ENCODE measurements around the gene LCN10.
"Not testable (repeated sequence)": the region's sequence is repeated elsewhere in the genome, so short reads cannot be mapped to it uniquely, and the experiment has no call there.

The LCN10 gene

DNA sequence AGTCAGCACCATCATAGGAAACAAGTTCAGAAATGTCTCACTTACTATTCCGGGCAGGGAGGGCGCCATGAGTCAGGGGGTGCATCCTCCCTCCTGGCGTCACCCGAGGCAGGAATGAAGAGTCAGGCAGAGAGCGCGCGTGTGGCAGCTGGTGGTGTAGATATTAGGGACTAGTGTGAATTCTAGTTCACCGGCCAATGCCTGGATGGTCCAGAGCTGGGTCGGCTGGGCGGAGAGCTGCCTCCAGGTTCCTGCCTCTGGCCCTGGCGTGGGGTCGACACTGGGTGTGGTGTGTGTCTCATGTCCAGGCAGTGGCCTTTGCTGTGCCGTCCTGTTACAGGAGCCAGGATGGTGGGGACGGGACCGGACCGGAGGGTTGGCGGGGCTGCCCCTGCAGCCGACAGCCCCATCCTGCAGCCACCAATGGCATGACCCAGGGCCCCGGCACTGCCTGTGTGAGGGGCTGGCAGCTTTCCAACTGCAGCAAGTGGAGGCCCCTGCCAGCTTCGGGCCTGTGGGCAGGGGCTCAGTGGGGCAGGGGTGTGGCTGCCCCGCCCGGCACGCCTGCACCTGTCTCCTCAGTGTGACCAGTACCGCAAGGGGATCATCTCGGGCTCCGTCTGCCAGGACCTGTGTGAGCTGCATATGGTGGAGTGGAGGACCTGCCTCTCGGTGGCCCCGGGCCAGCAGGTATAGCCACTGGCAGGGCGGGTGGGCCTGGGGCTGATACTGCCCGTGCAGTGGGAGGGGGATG lies 21.2 kb downstream of the LCN10 start:
- no peak overlapping the region for H3K4me3 ChIP-seq (ENCODE audit: low read depth, low read length)

DNA sequence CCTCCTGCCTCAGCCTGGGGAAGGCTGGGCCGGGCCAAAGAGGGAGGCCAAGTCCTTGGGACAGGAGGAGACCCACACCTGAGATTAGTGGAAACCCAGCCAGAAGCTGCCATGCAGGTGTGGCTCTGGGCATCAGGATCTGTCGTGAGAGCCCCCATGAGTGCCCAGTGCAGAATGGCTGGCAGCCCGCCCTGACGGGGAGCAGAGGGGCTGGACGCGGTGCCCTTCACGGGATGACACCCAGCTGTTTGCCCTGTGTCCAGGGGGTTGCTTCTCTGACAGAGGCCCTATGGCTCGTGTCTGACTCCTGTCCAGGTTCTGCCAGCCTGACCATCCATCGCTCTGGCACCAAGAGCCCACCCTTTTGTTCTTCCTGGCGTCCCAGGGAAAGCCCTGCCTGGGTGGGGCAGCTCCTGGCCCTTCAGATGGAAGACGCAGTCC lies 21.8 kb downstream of the LCN10 start:
- H3K4me3 ChIP-seq (ENCODE audit: low read depth, low read length), result no peak overlapping the region

DNA sequence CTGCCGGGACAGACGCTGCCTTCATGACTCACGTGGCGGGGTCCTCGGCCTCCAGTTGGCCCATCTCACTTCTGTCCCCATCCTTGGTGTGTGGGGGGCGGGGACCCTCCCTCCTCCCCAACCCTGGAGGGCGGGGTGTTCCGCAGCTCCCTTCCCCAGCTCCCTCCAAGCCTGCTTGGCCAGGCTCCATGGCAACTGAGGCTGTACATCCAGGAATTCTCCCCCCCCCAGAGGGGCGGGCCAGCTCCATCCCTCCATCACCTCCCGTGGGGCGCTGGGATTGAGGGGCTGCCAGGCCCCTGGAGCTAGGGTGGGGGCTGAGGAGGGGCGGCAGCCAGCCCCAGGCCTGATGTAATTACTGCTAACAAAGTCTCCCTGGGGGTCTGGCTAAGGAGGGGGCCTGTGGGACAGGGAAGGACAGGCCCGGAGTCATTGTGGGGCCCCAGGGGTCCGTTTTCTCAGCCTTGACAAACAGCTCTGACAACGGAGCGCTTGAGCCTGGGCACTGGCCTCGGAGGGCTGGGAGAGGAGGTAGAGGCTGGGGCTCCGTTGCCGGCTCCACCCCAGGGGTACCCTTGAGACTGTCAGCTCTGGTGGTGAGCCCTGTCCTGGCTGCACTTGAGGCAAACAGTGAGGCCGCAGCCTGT lies 22.4 kb downstream of the LCN10 start:
- H3K4me3 ChIP-seq (ENCODE audit: low read depth, low read length), result no peak overlapping the region

DNA sequence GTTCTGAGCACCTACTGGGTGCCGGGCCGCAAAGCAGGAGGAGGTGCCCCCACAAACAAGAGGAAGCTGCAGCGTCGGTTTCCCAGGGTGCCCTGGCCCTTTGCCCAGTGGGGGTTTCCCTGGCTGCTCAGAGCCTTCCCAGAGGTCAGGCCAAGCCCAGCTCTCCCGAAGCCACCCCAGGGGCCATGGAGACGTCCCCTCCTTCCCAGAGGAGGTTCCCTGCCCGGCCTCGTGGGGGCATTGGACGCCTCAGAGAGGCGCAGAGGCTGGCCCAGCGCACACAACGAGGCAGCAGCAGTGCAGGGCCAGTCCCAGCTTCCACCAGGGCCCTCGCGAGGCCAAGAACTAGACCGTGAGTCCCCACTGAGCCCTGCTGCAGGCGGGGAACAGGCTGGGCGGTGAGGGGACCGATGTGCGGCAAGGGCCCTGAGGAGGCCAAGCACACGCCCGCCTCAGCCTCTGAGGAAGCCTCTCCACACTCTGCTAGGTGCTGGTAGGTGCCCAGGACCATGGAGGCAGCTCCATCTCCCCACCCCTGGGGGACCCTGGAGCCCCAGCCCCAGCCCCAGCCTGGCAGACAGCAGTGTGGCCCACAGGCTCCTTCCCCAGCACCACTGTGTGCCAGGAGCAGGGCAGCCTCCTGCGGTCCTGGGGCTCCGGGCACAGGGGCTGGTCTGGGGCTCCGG lies 23.4 kb downstream of the LCN10 start:
- no peak overlapping the region for H3K4me3 ChIP-seq (ENCODE audit: low read depth, low read length)

DNA sequence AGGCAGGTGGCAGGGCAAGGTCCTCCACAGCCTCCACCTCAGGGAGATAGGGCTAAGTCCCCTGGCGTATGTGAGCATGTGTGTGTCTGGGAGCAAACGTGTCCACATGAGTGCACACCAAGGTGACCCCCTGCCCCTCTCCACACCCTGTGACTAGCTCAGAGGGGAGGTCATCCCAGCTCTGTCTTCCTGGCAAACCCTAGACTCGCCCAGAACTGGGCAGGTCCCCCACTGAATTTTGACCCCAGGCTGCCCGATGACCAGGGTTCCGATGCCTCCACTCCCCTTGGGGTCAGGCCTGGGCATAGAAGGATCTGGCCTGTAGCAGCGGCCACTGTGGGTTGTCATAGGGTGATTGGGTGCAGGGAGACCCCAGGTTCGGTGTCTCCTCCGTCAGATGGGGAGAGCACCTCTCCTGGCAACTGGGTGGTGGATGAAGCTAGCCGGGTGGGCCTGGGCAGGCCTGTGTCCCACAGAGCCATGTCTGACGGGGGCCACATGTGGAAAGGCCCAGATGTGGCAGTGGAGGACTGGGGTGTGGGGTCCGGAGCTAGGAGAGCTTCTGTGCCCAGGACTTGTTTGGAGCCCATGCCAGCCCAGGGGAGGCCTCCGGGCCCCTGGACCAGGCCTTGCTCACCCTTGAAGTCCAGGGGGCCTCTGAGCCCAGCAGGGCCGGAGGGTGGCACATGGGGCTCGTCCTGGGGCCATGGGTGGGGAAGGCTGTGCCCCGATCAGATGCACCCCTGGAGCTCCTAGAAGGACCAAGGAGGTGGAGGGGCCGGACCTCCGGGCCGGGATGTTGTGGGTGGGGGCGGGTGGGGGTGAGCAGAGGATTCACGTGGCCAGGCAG lies 24.2 kb downstream of the LCN10 start:
- H3K4me3 ChIP-seq (ENCODE audit: low read depth, low read length), result no peak overlapping the region

DNA sequence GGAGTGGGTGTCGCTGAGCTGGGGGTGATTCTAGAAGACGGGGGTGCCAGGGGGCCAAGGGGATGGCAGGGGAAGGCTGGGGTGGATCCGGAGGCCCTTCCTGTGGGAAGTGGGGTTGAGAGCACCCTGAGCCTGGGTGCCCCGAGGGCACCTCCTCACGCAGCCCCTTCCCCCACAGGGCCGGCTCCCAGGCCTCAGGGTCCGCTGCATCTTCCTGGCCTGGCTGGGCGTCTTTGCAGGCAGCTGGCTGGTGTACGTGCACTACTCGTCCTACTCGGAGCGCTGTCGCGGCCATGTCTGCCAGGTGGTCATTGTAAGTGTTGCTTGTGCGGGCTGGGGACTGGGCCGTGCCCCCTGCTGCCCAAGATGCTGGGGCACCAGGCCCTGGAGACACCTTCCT lies 25.3 kb downstream of the LCN10 start:
- no peak overlapping the region for H3K4me3 ChIP-seq (ENCODE audit: low read depth, low read length)

DNA sequence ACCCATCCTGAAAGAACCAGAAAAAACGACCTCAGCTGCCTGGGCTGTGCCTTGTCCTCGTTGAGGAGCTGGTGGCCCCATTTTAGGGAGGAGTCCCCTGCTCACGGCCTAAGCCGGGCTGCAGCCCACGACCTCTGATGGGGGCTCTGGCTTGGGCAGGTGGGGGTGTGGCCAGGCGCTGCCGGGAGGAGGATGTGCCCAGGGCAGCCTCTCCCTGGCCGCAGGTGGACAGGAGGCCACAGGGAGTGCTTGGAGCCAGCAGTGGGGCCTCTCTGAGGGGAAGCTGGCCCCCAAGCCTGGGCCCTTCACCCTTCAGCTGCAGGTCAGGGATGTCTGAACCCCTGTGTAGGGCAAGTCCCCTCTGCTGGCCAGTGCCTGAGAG lies 27.9 kb downstream of the LCN10 start:
- no peak overlapping the region for H3K4me3 ChIP-seq (ENCODE audit: low read depth, low read length)

DNA sequence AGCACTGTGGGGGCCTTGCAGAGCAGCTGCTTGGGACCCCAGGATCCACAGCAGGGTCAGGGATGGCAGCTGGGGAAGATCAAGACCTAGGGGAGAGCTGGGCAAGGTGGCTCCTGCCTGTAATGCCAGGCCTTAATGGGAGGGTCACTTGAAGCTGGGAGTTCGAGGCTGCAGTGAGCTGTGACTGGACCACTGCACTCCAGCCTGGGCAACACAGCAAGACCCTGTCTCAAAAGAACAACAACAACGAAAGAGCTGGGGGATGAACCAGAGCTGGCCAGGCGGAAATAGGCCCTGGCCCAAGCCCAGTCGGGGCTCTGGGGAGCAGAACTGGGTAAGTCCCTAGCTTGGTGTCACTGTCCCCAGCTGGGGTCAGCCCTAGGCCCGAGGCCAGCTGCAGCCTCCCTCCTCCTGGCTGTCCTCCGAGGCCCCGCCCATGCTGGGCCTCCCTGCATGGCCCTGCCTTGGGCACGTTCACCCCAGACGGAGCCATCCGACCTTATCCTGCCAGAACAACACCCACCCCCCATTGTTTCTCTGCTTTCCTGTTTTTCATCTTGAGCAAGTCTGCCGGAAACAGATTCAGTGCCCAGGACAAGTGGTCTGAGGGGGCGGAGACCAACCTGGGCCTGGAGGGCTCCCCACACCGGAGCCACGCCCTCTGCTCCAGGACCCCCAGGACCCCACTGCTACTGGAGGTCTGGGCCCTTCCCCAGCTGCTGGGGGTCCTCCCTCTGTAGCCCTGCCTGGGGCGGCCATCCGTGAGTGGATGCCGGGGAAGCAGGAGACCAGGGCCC lies 28.4 kb downstream of the LCN10 start:
- H3K4me3 ChIP-seq (ENCODE audit: low read depth, low read length), result no peak overlapping the region

DNA sequence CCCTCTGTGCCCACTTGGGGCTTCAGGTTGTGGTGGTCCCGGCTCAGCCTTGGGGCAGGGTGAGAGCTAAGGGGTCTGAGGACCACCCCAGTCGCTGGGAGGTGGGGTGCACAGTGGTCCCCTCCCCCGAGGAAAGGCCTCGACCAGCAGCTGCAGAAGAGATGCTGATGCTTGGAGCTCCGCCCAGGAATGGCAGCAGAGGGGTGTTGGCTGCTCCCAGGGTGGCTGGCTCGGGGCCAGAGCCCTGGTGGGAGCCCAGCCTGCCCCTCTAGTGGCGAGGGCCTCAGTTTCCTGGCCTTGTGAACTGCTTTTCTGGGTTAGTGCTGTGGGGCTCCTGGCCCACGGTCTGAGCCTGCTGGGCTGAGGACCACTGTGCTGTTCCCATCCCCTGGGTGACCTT lies 29.2 kb downstream of the LCN10 start:
- H3K4me3 ChIP-seq (ENCODE audit: low read depth, low read length), result no peak overlapping the region

DNA sequence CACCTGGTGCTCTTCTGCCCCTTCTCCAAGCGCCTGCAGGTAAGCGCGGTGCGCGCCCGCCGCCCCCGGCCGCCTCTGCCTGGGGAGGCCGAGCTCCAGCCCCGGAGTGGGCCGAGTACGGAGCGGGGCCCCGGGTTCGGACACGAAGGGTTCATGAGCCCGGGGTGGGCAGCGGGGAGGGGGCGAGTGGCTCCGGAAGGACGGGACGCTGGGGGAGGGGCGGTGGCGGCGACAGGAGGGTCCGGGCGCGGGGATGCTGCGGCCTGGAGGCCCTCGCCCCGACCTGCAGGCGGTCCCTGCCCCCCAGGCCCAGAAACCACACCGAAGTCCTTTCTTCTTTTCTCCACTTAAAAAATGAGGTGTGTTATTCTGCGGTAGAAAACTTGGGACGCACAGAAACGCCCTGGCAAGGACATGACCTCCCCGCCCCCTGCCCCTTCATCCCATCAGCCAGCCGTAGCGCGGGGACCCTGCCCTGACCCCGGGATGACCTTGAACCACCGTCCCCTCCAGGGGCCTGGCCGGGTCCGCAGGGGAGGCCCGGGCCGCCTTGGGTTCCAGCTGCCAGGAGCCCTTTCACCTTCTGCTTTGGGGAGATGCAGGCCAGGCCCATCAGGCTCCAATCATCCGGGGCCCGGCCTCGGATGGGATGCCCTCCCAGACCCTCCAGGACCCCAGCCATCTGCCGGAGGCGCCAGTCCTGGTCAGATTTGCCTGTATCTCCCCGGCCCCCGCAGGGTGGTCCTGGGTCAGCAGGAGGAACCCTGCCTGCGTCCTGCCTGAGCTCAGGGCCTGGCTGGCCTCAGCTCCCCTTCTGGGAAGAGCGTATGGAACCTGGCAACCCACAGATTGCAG lies 29.8 kb downstream of the LCN10 start:
- peak overlapping the region; percentile 57 for H3K4me3 ChIP-seq (ENCODE audit: low read depth, low read length)

DNA sequence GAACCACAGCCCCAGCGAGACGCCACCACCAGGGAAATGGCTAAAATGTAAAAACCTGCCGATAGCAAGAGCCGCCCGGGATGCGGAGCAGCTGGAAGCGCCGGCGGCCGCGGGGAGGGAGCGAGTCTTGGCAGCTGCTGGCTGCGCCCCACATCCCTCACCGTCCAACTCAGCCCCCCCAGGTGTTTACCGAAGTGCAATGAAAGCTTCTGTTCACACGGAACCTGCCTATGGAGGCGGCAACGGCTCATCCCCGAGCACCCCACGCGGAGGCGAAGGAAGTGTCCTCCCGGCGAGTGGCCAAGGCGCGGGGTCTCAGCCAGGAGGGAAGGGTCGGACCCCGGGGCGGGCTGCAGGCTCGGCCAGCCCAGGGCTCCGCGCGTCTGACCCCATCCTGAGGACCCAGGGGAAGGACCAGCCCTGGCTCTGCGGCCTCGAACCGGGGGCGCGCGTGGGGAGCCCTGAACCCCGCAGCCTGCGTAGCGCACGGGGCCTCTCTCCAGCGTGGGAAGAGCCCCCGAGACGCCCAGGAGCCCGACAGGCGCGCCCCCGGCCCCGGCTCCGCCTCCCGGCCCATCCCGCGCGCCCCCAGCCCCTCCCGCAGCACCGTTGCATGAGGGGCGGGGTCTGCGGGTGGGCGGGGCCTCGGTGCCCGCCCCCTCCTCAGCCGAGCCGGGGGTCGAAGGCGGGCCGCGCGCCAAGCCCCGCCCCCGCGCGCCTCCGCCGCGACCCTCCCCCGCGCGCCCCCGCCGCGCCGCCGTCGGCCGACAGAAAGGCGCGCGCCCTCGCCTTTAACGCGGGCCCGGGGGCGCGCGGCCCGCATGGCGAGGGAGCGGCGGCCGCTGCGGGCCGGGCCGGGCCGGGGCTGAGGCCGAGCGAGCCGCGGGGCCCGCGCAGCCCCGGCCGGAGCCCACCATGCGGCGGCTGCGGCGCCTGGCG lies 30.7 kb downstream of the LCN10 start, which contains the start of gene DIPK1B:
DIPK1B (plus strand) TSS at position 822 of the 939 bp plus-strand sequence; CDS start at position 916, 94 bp downstream.
- peak within 1 kb of the TSS; percentile 63 for H3K4me3 ChIP-seq (ENCODE audit: low read depth, low read length)

DNA sequence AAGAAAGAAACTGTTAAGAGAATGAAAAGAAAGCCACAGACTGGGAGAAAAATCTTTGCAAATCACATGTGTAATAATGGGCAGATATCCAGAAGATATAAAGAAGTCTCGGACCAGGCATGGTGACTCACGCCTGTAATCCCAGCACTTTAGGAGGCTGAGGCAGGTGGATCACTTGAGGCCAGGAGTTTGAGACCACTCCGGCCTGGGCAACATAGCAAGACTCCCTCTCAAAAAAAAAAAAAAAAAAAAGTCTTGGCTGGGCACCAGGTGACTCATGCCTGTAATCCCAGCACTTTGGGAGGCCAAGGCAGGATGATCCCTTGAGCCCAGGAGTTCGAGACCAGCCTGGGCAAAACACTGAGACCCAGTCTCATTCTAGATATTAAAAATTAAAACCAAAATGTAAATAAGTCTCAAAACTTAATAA lies 31.5 kb downstream of the LCN10 start:
- not testable (repeated sequence) for H3K4me3 ChIP-seq (ENCODE audit: low read depth, low read length)

DNA sequence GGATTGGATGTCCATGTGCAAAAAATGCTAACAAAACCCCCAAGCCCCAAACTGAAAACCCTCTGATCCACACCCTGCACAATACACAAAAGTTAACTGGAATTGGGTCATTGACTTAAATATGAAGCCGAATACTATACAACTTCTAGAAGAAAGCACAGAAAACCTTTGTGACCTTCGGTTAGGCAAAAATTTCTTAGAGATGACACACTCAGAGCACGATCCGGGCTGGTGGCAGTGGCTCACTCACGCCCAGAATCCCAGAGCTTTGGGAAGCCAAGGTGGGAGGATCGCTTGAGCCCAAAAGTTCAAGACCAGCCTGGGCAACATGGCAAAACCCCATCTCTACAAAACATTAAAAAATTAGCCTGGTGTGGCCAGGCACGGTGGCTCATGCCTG lies 32.2 kb downstream of the LCN10 start:
- no peak overlapping the region for H3K4me3 ChIP-seq (ENCODE audit: low read depth, low read length)

DNA sequence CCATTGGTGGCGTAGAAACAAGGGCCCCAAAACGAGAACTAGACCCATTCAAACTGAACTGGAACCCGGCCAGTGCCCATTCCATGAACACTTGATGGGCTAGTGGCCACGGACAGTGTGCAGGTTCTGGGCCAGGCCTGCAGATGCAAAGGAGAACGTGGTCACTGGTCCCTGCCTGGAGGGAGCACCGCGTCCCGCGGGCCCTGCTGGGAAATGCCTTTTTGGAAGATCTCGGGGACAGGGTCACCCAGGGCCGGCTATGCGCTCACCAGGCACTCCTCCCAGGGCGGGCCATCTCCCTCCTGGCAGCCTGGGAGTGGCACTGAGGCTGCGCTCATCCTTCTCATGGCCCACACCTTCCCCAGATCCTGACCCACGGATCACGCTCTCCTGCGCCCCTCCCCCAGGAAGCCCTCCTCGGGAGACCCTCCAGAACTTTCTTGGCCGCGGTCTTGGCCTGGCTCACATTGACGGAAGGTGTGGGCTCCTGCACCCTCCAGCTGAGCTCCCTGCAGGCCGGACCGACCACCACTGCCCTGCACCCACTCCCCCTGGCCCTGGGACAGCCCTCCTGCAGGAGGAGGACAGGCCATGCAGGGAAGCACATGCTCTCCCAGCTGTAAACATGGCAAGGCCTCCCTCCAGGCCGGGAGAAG lies 33.2 kb downstream of the LCN10 start:
- no peak overlapping the region for H3K4me3 ChIP-seq (ENCODE audit: low read depth, low read length)

DNA sequence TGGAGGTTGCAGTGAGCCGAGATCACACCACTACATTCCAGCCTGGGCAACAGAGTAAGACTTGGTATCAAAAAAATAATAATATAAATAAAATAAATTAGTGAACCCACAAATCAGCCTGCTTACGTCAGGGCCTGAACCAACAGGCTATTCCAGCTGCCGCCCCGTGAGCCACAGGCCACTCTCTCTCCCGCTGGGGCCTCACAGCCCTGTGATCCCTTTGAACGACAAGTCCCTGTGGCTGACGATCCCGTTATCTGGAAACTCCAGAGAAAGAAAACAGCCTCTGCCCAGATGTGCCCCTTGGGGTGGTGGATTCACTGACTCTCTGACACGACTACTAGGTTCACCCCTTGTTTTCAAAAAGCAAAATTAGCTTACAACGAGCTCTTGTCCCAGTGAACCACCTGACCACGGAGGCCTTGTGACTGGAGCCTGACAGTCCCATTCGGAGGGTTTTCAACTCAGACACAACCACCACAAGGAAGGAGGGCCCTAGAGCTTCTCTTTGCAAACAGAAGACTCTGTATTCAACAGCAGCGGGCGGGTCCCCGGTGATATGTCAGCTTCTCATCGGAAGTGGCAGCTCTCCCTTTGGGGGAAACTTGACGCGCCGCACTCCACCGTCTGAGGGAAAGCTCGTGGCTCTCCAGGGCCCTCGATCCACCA lies 34.8 kb downstream of the LCN10 start:
- no peak overlapping the region for H3K4me3 ChIP-seq (ENCODE audit: low read depth, low read length)

DNA sequence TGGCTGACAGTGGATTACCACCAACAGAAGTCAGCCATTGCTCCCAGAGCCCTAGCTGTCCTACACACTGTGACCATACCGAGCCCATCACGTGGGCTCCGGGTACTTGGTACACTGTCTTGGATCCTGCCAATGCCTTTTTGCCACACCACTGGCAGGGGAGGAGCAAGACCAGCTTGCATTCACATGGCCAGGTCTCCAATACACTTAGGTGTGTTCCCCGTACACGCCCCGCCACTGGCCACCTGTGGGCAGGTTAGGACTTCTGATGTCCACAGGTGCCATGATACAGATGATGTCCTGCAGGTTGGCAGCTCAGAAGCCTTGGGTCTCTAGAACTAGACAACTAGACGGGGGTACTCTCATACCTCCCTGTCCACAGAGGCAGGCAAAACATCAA lies 35.7 kb downstream of the LCN10 start:
- no peak overlapping the region for H3K4me3 ChIP-seq (ENCODE audit: low read depth, low read length)

DNA sequence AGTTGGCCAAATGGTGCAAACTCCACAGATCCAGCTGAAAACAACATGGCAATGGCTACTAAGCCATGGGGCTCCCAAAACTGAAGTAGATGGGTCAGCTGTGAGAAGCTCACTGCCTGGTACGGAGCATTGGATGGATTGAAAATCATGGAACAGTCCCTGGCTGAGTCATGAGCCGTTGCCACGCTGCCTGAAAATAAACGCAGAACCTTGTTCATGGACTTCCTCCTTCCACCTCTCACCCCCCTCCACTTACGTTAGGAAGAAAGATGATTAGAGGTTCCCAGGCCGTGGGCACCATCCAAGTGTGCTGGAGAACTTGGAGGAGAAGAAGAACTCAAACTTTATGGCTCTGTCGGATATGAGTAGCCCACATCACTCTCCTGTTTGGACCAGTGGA lies 37.2 kb downstream of the LCN10 start:
- H3K4me3 ChIP-seq (ENCODE audit: low read depth, low read length), result no peak overlapping the region
